HG03354 (cell line): ENCODE results near the gene AP2B1.

Experiments used
- ATAC-seq: cut with Tn5 transposase; IDR thresholded peaks from one replicate; pipeline ENCODE4 v1.9.1; 2021; ENCODE audit warnings: mild to moderate bottlenecking; ENCODE audit not compliant: unreplicated experiment, poor library complexity, severe bottlenecking

The AP2B1 gene

GRCh38 chr17:35617505-35617904 lies 30.4 kb downstream of the AP2B1 start:
- ATAC-seq: no peak

DNA sequence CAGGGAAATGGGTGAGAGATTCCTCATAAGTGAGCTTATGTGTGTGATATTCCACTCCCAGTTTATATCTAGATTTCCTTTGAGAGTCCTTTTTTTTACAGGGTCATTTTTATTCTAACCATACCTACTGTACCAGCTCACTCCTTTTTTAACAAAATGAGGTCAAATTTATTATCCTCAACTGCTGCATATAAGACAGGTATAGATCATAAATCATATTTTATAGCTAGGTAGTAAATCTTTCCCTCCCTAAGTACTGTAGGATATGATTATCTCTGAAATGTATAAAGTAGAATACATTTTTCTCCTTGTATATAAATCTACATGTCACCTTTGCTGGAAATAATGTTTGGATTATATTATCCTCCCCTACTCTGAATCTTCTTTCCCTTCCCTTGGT lies 31.5 kb downstream of the AP2B1 start:
- no peak for ATAC-seq

GRCh38 chr17:35621768-35622167 lies 34.6 kb downstream of the AP2B1 start:
- no peak for ATAC-seq

- ATAC-seq: no peak
These were observed 40.3 kb downstream of the AP2B1 start for GRCh38 chr17:35627417-35627816.

DNA sequence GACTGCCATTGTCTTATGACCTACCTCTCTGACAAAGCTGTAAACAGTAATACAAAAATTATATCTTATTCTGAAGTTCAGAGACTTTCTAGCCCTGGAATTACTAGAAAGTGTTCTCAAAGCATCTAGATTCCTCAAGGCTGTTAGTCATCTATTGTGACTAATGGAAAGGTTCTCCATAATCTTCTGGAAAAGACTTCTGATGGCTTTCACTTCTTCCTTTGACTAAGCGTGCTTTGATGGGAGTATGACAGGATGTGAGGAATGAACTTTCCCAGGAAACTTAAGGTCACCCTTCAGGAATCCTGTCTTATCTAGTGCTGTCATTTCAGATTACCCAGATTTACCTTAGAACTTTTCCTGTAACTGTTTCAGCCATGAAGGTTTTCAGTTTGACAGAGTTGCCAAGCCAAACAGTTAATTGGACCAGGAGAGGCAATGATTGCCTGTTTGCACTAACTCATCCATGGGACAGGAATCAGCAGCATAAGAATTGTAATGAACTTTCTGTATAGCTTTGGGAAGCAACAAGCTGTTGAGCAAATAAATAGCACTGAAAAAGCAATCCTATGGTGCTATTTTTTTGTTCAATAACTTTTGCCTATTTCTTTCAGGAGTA lies 43.5 kb downstream of the AP2B1 start:
- no peak for ATAC-seq

GRCh38 chr17:35641032-35641431 lies 53.9 kb downstream of the AP2B1 start:
- no peak for ATAC-seq

DNA sequence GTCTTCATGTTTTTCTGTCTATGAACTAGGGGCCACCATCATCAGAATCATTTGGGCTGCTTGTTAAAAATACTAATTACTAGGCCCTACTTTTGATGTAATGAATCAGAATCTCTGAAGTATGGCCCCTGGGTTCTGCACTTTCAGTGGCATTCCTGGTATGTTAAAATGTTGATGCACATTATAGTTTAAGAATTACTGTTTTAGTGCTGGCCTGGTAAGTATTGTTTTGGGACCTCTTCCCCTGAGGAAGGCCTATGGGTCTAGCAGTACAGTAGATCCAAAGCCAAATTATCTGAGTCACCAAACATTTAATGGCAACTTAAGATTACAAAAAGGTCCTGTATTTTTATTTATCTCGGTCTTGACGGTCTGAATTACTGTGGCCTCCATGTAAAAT lies 58.8 kb downstream of the AP2B1 start:
- no peak for ATAC-seq

GRCh38 chr17:35651467-35651866 lies 64.3 kb downstream of the AP2B1 start:
- no peak for ATAC-seq

DNA sequence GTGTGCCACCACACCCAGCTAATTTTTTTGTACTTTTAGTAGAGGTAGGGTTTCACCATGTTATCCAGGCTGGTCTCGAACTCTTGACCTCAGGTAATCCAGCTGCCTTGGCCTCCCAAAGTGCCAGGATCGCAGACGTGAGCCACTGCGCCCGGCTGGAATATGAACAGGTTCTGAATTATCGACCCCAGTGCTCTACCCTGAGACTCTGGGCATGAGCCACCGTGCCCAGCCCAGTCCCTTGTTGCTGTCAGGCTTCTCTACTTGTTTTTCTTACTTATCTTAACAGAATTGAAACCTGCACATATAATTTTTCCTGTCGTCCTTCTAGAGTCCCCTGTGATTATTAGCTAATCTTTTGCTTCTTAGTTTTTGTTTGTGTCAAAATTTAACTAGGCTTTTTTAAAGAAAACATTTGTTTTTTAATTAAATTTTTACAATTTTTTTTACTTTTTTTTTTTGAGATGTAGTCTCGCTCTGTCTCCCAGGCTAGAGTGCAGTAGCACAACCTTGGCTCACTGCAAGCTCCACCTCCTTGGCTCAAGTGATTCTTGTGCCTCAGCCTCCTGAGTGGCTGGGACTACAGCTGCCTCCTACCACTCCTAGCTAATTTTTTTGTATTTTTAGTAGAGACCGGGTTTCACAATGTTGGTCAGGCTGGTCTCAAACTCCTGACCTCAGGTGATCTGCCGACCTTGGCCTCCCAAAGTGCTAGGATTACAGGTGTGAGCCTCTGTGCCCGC lies 66.7 kb downstream of the AP2B1 start:
- no peak for ATAC-seq

GRCh38 chr17:35655303-35655702 lies 68.2 kb downstream of the AP2B1 start:
- ATAC-seq: no peak

GRCh38 chr17:35660902-35661301 lies 73.8 kb downstream of the AP2B1 start:
- no peak for ATAC-seq

- ATAC-seq: no peak
These were observed 77.6 kb downstream of the AP2B1 start for GRCh38 chr17:35664685-35665084.

GRCh38 chr17:35665662-35666061 lies 78.5 kb downstream of the AP2B1 start:
- ATAC-seq: no peak

DNA sequence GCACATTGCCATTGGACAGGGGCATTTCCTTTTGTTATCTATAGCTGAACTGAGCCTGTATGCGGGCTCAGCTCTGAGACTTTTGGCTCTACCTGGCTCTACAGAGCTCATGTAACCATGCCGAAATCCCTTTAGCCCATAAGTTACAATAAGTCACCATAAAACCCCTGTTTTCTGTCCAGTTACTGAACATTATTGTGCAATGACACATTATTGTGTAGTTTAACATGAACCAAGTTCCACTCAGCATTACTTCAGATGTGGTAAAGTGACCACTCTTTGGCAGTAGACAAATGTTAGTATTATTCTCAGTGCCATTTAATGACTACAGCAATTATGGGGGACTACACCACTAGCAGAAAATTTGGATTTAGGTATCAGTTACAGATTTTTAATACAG lies 78.9 kb downstream of the AP2B1 start:
- no peak for ATAC-seq

DNA sequence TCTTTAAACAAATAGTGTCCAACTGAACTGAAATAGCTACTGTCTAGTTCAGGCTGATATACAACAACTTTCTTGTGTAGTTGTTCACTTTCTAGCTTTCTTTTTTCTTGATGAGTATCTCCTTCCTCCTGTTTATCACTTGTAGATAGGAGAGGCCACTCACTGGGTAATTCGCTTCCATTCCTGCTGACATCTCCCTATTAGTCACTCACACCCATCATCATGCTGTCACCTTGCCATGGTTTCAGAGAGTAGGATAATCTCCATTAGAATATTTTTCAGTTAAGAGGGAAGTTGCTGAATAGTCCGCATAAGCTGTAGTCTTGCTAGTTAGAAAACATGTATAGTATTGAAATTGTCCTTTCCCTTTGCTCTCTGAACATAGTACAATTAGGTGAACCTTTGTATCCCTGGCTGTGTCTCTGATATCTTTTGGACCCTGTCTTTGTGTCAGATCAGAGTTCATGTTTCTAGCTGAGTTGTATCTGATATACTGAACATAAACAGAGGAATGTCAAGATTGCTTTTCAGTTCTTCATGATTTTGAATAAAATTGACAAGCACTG lies 79.9 kb downstream of the AP2B1 start:
- no peak for ATAC-seq

DNA sequence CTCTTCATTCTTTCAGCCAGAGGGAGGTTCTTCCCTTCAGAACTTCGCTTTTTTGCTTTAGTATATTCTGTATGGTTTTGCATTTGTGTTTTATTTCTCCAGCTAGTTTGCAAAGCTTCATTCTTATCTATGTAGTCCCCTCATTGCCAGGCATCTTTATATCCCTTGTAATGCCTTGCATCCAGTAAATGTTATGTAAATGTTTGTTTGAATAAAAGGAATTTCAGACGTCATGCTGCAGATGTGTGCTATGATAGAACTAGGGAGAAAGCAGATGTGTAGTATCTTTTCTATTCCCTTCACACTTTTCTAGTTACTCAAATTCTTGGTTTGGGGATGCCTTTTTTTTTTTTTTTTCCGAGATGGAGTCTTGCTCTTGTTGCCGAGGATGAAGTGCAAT lies 81.7 kb downstream of the AP2B1 start:
- no peak for ATAC-seq

DNA sequence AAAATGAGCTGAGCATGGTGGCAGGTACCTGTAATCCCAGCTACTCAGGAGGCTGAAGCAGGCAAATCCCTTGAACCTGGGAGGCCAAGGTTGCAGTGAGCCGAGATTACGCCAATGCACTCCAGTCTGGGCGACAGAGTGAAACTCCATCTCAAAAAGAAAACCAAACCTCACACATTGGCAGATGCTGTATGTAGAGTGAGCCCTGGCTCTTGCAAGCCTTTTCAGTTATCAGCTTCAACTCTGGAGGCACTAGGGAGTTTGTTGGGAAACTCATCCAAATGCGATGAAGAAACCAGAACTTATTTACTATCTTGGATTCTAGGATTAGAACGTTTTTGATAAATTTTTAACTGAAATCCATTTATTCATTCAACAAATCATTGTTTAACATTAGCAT lies 87.4 kb downstream of the AP2B1 start:
- ATAC-seq: no peak

DNA sequence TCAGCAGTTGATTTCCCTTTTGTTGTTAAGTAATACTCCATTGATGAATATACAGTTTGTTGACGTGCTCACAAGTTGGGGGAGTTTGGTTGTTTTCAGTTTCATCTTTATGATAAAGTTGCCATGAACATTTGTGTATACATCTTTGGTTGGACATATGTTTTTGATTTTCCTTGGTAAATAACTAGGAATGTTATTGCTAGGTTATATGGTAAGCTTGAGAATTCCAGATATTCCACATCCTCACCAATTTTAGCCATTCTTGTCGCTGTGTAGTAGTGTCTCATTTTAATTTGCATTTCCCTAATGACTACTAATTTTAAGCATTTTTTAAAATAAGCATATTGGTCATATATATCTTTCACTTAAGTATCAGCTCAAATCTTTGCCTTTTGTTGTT lies 89.3 kb downstream of the AP2B1 start:
- ATAC-seq: no peak

- no peak for ATAC-seq
These were observed 92.0 kb downstream of the AP2B1 start for GRCh38 chr17:35679007-35679682.

GRCh38 chr17:35683591-35683990 lies 96.5 kb downstream of the AP2B1 start:
- no peak for ATAC-seq
